HEK293T (cell line): ENCODE data around the gene ANKRD27.
"Not testable (repeated sequence)": the region's sequence is repeated elsewhere in the genome, so short reads cannot be mapped to it uniquely, and the experiment has no call there.

ENCODE experiments used
- BHLHE40 ChIP-seq: fragments of 450-650 bp; IDR thresholded peaks from 2 replicates; pipeline ENCODE4 v1.6.1; 2016; ENCODE audit warnings: mild to moderate bottlenecking, moderate library complexity, borderline replicate concordance
- CTBP1 ChIP-seq: fragments of 450-650 bp; IDR thresholded peaks from 2 replicates; pipeline ENCODE4 v1.6.1; 2016; ENCODE audit warnings: borderline replicate concordance
- ELF4 ChIP-seq: fragments of 450-650 bp; IDR thresholded peaks from 2 replicates; pipeline ENCODE4 v1.6.1; 2017; ENCODE audit warnings: antibody characterized with exemption
- FOXA1 ChIP-seq: fragments of 450-650 bp; IDR thresholded peaks from 2 replicates; pipeline ENCODE4 v1.6.1; 2016; ENCODE audit warnings: mild to moderate bottlenecking
- FOXK2 ChIP-seq: fragments of 450-650 bp; IDR thresholded peaks from 2 replicates; pipeline ENCODE4 v1.6.1; 2016; ENCODE audit warnings: mild to moderate bottlenecking
- FOXM1 ChIP-seq: fragments of 450-650 bp; IDR thresholded peaks from 2 replicates; pipeline ENCODE4 v1.6.1; 2017; ENCODE audit warnings: mild to moderate bottlenecking, borderline replicate concordance
- HDGF ChIP-seq: fragments of 450-650 bp; IDR thresholded peaks from 2 replicates; pipeline ENCODE4 v1.6.1; 2017; ENCODE audit warnings: antibody characterized with exemption, borderline replicate concordance
- L3MBTL2 ChIP-seq: fragments of 450-650 bp; conservative IDR thresholded peaks from 2 replicates; pipeline ENCODE4 v1.6.1; 2016; ENCODE audit warnings: mild to moderate bottlenecking
- NFRKB ChIP-seq: fragments of 450-650 bp; IDR thresholded peaks from 2 replicates; pipeline ENCODE4 v1.6.1; 2016; ENCODE audit warnings: mild to moderate bottlenecking, moderate library complexity
- SP1 ChIP-seq: fragments of 450-650 bp; IDR thresholded peaks from 2 replicates; pipeline ENCODE4 v1.6.1; 2017
- SUZ12 ChIP-seq: fragments of 450-650 bp; IDR thresholded peaks from 2 replicates; pipeline ENCODE4 v1.6.1; 2016; ENCODE audit warnings: mild to moderate bottlenecking
- TARDBP ChIP-seq: fragments of 450-650 bp; IDR thresholded peaks from 2 replicates; pipeline ENCODE4 v1.6.1; 2016
- ZNF384 ChIP-seq: fragments of 450-650 bp; IDR thresholded peaks from 2 replicates; pipeline ENCODE4 v1.6.1; 2016
- TF ChIP-seq, protein P1 (sequence below): fragments of 450-650 bp; IDR thresholded peaks from 2 replicates; pipeline ENCODE4 v1.6.1; 2016

DNA sequence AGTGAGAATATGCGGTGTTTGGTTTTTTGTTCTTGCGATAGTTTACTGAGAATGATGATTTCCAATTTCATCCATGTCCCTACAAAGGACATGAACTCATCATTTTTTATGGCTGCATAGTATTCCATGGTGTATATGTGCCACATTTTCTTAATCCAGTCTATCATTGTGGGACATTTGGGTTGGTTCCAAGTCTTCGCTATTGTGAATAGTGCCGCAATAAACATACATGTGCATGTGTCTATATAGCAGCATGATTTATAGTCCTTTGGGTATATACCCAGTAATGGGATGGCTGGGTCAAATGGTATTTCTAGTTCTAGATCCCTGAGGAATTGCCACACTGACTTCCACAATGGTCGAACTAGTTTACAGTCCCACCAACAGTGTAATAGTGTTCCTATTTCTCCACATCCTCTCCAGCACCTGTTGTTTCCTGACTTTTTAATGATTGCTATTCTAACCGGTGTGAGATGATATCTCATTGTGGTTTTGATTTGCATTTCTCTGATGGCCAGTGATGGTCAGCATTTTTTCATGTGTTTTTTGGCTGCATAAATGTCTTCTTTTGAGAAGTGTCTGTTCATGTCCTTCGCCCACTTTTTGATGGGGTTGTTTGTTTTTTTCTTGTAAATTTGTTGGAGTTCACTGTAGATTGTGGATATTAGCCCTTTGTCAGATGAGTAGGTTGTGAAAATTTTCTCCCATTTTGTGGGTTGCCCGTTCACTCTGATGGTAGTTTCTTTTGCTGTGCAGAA is 87.1 kb downstream of the ANKRD27 start:
- TF ChIP-seq ZNF384, L3MBTL2, FOXA1, ELF4, BHLHE40, HDGF, FOXM1, SP1, FOXK2, SUZ12, CTBP1, NFRKB, TARDBP: not testable (repeated sequence)
- TF ChIP-seq, protein P1, sequence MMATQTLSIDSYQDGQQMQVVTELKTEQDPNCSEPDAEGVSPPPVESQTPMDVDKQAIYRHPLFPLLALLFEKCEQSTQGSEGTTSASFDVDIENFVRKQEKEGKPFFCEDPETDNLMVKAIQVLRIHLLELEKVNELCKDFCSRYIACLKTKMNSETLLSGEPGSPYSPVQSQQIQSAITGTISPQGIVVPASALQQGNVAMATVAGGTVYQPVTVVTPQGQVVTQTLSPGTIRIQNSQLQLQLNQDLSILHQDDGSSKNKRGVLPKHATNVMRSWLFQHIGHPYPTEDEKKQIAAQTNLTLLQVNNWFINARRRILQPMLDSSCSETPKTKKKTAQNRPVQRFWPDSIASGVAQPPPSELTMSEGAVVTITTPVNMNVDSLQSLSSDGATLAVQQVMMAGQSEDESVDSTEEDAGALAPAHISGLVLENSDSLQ, result not testable (repeated sequence)
